AG09309 (cell line): ENCODE results near the gene FTMT.

Experiments
- DNase-seq: peaks from one replicate; pipeline ENCODE4 v3.0.0-alpha.2; 2010; ENCODE audit warnings: low read depth
- H3K4me3 ChIP-seq: 2 replicates; pipeline ENCODE4 v1.5.1; 2011; ENCODE audit warnings: mild to moderate bottlenecking, low read depth, low read length, moderate library complexity; ENCODE audit not compliant: control insufficient read depth
- CTCF ChIP-seq: IDR thresholded peaks from 2 replicates; pipeline ENCODE4 v1.5.1; 2011; ENCODE audit warnings: mild to moderate bottlenecking, low read depth, low read length, inconsistent platforms; ENCODE audit not compliant: insufficient read depth, control insufficient read depth; ENCODE audit errors: missing control alignments

The FTMT gene

DNA sequence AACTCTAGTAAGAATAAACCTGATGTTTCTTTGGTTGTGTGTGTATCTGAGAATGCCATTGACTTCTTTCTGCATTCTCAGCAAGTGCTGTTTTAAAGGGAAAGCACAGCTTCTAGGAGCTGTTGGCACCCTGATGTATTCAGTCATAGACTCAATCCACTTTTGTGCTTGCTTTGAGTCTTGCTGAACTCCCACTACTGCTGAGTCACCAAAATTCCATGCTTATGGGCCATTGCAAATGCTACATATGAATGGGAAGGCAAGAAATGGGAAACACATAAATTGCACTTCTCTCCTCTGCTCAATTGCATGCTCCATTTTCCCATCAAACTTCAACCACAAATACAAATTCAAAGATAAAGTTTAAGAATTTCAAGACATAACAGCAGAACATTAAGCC, 9.8 kb upstream of the FTMT start:
- no peak for TF ChIP-seq CTCF
- no peak for DNase-seq
- no peak overlapping the region for H3K4me3 ChIP-seq

DNA sequence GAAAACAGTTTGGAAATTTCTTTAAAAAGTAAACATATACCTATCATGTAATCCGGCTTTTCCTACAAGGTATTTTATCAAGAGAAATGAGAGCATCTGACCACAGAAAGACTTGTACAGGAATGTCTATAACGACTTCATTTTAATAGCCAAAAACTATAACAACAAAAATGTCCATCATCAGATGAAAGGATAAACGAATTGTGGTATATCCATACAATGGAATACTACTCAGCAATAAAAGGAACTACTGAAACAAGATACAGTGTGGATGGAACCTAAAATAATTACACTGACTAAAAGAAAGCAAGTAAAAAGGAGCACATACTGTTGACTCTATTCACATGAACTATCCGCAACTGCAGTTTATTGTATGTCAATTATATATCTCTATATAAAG, 1.4 kb upstream of the FTMT start:
- TF ChIP-seq CTCF, result no peak
- no peak overlapping the region for H3K4me3 ChIP-seq
- DNase-seq, result no peak

GRCh38 chr5:121853850-121854249, 2.2 kb downstream of the FTMT start:
- DNase-seq, result no peak
- no peak for TF ChIP-seq CTCF

DNA sequence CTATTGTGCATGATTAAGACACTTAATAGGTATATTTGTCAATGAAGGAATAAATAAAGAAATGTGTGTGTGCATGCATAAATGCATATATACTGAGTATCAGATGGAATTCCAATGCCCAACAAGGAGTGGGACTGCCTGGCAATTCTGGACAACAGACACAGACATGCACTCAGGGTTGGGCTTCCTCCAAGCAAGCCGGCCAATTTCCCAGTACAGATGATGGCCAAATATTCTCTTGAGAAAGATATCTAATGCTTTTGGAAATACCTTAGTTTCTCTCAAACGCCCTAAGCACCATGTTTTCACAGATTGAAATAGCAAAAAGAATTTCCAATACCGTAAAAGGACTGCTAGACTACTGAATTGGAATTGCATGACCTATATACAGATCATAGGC, 11.1 kb downstream of the FTMT start:
- no peak overlapping the region for H3K4me3 ChIP-seq
- TF ChIP-seq CTCF, result no peak

More at GRCh38 chr5:121853850-121854249, 2.2 kb downstream of the FTMT start:
- H3K4me3 ChIP-seq, result no peak overlapping the region

GRCh38 chr5:121863753-121864285, 12.1 kb downstream of the FTMT start:
- TF ChIP-seq CTCF, result no peak
- no peak overlapping the region for H3K4me3 ChIP-seq
- DNase-seq, result no peak

More for the DNA sequence above, 11.1 kb downstream of the FTMT start:
- DNase-seq, result no peak

DNA sequence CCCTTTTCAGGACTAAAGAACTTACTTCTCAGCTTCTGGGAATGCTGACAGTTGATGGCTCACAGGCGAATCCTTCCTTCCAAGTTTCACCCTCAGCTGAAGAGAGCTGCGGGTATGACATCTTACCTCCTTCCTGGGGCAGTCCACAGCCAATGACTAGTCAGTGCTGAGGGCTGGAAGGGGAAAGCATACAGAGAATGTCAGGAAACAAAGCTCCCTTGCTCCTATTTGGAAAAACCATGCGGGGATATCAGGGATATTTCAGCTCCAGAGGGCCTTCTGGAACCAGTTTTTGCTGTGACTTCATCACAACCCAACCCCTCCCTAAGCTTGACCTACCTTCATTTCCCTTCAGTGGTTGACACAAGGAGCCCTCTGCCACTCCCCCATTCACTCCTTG, 15.7 kb downstream of the FTMT start:
- no peak for DNase-seq
- no peak for TF ChIP-seq CTCF

GRCh38 chr5:121870489-121870888, 18.8 kb downstream of the FTMT start:
- no peak for DNase-seq
- no peak overlapping the region for H3K4me3 ChIP-seq
- no peak for TF ChIP-seq CTCF

More for the DNA sequence above, 15.7 kb downstream of the FTMT start:
- H3K4me3 ChIP-seq, result no peak overlapping the region
